ENCODE measurements around the gene EIF2B2.

DNA sequence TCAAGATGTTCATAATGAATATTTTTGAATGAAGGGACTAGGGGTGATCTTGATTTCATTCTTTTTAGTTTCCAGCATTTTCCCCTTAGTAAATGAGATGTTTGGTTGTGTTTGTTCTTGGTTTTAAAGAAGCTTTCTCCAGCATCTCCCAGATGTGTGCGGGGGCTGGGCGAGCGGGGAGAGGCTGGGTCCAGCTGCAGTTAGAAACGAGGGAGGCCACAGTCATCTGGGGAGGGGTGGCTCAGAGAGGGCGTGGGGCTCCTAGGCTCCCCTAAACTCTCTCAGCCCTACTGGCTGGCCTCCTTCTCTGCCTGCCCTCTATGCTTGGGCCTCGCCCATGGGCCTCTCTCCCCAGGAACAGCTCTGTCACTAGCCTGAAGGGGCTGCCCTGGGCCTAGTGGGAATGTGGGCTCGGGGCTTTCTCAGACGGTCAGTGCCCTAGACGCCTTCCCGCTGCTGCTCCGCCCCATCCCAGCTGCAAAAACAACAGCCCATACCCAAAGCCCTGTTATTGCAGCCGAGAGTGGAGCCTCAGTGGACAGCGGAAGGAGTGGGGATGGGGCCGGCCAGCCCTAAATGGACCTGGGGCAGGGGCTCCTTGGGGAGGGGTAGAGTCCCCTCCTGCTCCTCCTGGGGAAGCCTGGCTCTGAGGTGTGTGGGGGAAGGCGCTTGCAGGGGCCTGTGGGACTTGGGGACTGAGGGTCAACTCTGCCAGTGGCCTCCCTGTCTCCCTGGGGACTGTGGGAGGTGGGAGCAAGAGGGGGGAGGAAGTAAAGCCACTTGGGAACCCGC, 18.3 kb upstream of the EIF2B2 start:
- TF ChIP-seq SIN3A (IDR thresholded peaks at IDR 0.05; ENCODE audit: low read depth, low read length) (no peak), POLR2AphosphoS5 (IDR thresholded peaks at IDR 0.05; ENCODE audit: low read length) (no peak), CHD1 (IDR thresholded peaks at IDR 0.05; ENCODE audit: low read depth, low read length) (no peak), BMI1 (IDR thresholded peaks at IDR 0.05; ENCODE audit: borderline replicate concordance) (no peak), POLR2AphosphoS2 (IDR thresholded peaks at IDR 0.05; ENCODE audit: low read depth, low read length) (no peak), EZH2 (IDR thresholded peaks at IDR 0.05; ENCODE audit: borderline replicate concordance, control insufficient read depth, low read depth, low read length) (no peak), EP300 (IDR thresholded peaks at IDR 0.05; ENCODE audit: borderline replicate concordance in 1 of 2, control insufficient read depth in 1 of 2, low read depth in 2 of 2, low read length in 2 of 2) (no peak), MYC (IDR thresholded peaks at IDR 0.05; ENCODE audit: insufficient read depth, insufficient read length, insufficient replicate concordance, low read length, severe bottlenecking) (no peak), PKNOX1 (IDR thresholded peaks at IDR 0.05) (no peak), CTCF (IDR thresholded peaks at IDR 0.05 in 2 of 3, conservative IDR thresholded peaks at IDR 0.05 in 1 of 3; ENCODE audit: control insufficient read depth in 2 of 3, extremely low read depth in 1 of 3, insufficient read depth in 1 of 3, low read depth in 3 of 3, low read length in 3 of 3) (no peak)
- TF ChIP-seq, protein P1, sequence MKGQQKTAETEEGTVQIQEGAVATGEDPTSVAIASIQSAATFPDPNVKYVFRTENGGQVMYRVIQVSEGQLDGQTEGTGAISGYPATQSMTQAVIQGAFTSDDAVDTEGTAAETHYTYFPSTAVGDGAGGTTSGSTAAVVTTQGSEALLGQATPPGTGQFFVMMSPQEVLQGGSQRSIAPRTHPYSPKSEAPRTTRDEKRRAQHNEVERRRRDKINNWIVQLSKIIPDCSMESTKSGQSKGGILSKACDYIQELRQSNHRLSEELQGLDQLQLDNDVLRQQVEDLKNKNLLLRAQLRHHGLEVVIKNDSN (IDR thresholded peaks at IDR 0.05; ENCODE audit: borderline replicate concordance, extremely low read length, insufficient read depth, low read depth, low read length) = no peak
- TF ChIP-seq, protein P2, sequence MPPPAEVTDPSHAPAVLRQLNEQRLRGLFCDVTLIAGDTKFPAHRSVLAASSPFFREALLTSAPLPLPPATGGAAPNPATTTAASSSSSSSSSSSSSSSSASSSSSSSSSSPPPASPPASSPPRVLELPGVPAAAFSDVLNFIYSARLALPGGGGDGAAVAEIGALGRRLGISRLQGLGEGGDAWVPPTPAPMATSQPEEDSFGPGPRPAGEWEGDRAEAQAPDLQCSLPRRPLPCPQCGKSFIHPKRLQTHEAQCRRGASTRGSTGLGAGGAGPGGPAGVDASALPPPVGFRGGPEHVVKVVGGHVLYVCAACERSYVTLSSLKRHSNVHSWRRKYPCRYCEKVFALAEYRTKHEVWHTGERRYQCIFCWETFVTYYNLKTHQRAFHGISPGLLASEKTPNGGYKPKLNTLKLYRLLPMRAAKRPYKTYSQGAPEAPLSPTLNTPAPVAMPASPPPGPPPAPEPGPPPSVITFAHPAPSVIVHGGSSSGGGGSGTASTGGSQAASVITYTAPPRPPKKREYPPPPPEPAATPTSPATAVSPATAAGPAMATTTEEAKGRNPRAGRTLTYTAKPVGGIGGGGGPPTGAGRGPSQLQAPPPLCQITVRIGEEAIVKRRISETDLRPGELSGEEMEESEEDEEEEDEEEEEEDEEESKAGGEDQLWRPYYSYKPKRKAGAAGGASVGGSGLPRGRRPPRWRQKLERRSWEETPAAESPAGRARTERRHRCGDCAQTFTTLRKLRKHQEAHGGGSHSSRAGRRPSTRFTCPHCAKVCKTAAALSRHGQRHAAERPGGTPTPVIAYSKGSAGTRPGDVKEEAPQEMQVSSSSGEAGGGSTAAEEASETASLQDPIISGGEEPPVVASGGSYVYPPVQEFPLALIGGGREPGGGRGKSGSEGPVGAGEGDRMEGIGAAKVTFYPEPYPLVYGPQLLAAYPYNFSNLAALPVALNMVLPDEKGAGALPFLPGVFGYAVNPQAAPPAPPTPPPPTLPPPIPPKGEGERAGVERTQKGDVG (CRISPR knock-in tag; IDR thresholded peaks at IDR 0.05) = no peak

Data from GM12878 (cell line).